ENCODE measurements around the gene MS4A2. TPM values are rescaled to one million over a fixed set of nuclear protein-coding genes. Genes with fewer than 3 reads are reported as not detected.
"Not testable (repeated sequence)": the region's sequence is repeated elsewhere in the genome, so short reads cannot be mapped to it uniquely, and the experiment has no call there.

Gene MS4A2
- total RNA-seq, 2 donors from 2014 or later, result not detected

DNA sequence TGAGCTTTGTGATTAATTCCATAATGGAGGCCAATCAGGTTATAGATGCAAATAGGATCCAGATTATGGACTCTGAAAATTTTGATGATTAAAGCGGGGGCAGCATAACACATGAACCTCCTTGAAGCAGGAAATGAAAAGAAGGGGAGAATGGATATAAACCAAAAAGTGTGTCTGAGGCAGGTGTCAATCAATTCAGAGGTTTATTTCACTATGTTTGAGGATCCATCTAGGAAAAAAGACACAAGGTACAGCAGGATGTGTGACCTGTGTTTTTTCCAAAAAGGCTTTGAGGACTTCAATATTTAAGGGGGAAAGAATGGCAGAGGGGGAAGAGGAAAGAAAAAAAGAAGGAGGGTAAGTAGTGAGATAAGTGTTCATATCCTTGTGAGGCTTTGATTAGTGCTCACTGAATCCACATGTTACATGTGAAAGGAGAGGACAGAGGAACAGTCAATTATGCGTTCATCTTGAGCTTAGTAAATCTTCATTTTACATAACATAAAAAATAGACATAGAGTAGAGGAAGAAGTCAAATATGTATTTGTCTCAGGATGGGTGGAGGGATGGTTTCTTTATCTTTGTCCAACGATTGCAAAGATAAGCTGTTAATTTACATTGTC is 34.1 kb downstream of the MS4A2 start:
- Mint-ChIP-seq H3K36me3 (ENCODE audit: low read depth) (no peaks in the 10 kb centered on the region), H3K4me1 (no peaks in the 10 kb centered on the region), H3K4me3 (no peak overlapping the region), H3K9me3 (no peaks in the 10 kb centered on the region), H3K27ac (no peak overlapping the region), H3K27me3 (peaks cover 24% of the 10 kb centered on the region)
- no peak for ATAC-seq (replicated peaks)

- Mint-ChIP-seq H3K4me1 (no peaks in the 10 kb centered on the region), H3K36me3 (ENCODE audit: low read depth) (no peaks in the 10 kb centered on the region), H3K4me3 (no peak overlapping the region), H3K9me3 (no peaks in the 10 kb centered on the region), H3K27ac (no peak overlapping the region), H3K27me3 (peaks cover 14% of the 10 kb centered on the region)
- no peak for ATAC-seq (replicated peaks)
These were observed 36.5 kb downstream of the MS4A2 start for GRCh38 chr11:60124802-60125432.

- Mint-ChIP-seq H3K27ac (no peak overlapping the region), H3K36me3 (ENCODE audit: low read depth) (no peaks in the 10 kb centered on the region), H3K9me3 (no peaks in the 10 kb centered on the region), H3K4me3 (no peak overlapping the region), H3K27me3 (peaks cover 14% of the 10 kb centered on the region), H3K4me1 (no peaks in the 10 kb centered on the region)
- no peak for ATAC-seq (replicated peaks)
These were observed 37.6 kb downstream of the MS4A2 start for GRCh38 chr11:60125956-60126585.

- Mint-ChIP-seq H3K36me3 (ENCODE audit: low read depth) (no peaks in the 10 kb centered on the region), H3K9me3 (no peaks in the 10 kb centered on the region), H3K27me3 (peaks cover 12% of the 10 kb centered on the region), H3K27ac (no peak overlapping the region), H3K4me1 (no peaks in the 10 kb centered on the region), H3K4me3 (no peak overlapping the region)
- ATAC-seq (replicated peaks), result no peak
These were observed 38.9 kb downstream of the MS4A2 start for GRCh38 chr11:60127311-60127811.

GRCh38 chr11:60128376-60128775 is 39.9 kb downstream of the MS4A2 start:
- Mint-ChIP-seq H3K27ac (no peak overlapping the region), H3K4me1 (no peaks in the 10 kb centered on the region), H3K27me3 (peaks cover 15% of the 10 kb centered on the region), H3K4me3 (no peak overlapping the region), H3K9me3 (no peaks in the 10 kb centered on the region), H3K36me3 (ENCODE audit: low read depth) (no peaks in the 10 kb centered on the region)
- ATAC-seq (replicated peaks), result no peak

DNA sequence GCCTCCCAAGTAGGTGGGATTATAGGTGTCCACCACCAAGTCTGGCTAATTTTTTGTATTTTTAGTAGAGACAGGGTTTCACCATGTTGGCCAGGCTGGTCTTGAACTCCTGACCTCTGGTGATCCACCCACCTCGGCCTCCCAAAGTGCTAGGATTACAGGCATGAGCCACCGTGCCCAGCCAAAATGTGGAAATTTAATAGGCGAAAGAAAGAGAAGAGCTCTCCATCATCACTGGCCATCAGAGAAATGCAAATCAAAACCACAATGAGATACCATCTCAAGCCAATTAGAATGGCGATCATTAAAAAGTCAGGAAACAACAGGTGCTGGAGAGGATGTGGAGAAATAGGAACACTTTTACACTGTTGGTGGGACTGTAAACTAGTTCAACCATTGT is 40.4 kb downstream of the MS4A2 start:
- not testable (repeated sequence) for H3K36me3 Mint-ChIP-seq (ENCODE audit: low read depth); H3K4me1 Mint-ChIP-seq; ATAC-seq (replicated peaks); H3K27ac Mint-ChIP-seq; H3K9me3 Mint-ChIP-seq; H3K4me3 Mint-ChIP-seq
- H3K27me3 Mint-ChIP-seq, result peaks cover 13% of the 10 kb centered on the region

DNA sequence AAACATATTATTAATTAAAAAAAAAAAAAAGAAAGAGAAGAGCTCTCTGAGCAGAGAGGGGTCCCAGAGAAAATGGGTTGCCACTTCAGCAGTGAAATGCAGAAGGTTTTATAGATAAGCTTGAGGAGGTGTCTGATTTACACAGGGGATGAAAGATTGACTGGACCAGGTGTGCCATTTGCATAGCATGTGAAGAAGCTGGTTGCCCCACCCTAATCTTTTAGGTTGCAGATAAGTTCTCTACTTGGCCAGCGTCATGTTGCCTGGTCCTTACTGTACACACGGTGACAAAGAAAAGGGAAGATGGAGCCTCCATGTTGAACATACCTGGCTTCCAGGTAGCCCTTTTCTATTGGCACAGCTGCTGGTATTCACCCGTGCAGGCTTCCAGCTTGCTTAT is 41.4 kb downstream of the MS4A2 start:
- Mint-ChIP-seq H3K4me3 (no peak overlapping the region), H3K27ac (no peak overlapping the region), H3K36me3 (ENCODE audit: low read depth) (no peaks in the 10 kb centered on the region), H3K27me3 (peaks cover 14% of the 10 kb centered on the region), H3K4me1 (no peaks in the 10 kb centered on the region), H3K9me3 (no peaks in the 10 kb centered on the region)
- ATAC-seq (replicated peaks), result no peak

- Mint-ChIP-seq H3K4me3 (no peak overlapping the region), H3K27me3 (peaks cover 15% of the 10 kb centered on the region), H3K4me1 (no peaks in the 10 kb centered on the region), H3K9me3 (no peaks in the 10 kb centered on the region), H3K27ac (no peak overlapping the region), H3K36me3 (ENCODE audit: low read depth) (no peaks in the 10 kb centered on the region)
- peak; percentile 56 for ATAC-seq (replicated peaks)
These were observed 42.0 kb downstream of the MS4A2 start for GRCh38 chr11:60130496-60130895.

- H3K4me1 Mint-ChIP-seq, result no peaks in the 10 kb centered on the region
- no peak overlapping the region for H3K27ac Mint-ChIP-seq
- H3K27me3 Mint-ChIP-seq, result peaks cover 15% of the 10 kb centered on the region
- no peak for ATAC-seq (replicated peaks)
- no peaks in the 10 kb centered on the region for H3K9me3 Mint-ChIP-seq
- H3K36me3 Mint-ChIP-seq (ENCODE audit: low read depth), result no peaks in the 10 kb centered on the region
- H3K4me3 Mint-ChIP-seq, result no peak overlapping the region
These were observed 43.4 kb downstream of the MS4A2 start for GRCh38 chr11:60131912-60132311.

DNA sequence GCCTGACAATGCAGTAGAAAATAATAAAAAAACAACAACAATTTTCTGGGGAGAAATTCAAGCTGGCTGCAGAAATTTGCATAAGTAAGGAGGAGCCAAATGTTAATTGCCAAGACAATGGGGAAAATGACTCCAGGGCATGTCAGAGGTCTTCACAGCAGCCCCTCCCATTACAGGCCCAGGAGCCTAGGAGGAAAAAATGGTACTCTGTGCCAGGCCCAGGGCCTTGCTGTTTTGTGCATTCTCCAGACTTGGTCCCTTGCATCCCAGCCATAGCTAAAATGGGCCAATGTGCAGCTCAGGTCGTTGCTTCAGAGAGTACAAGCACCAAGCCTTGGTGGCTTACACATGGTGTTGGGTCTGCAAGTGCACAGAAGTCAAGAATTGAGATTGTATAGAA is 45.5 kb downstream of the MS4A2 start:
- Mint-ChIP-seq H3K4me1 (no peaks in the 10 kb centered on the region), H3K9me3 (no peaks in the 10 kb centered on the region), H3K36me3 (ENCODE audit: low read depth) (no peaks in the 10 kb centered on the region), H3K27me3 (peaks cover 23% of the 10 kb centered on the region), H3K27ac (no peak overlapping the region), H3K4me3 (no peak overlapping the region)
- no peak for ATAC-seq (replicated peaks)

DNA sequence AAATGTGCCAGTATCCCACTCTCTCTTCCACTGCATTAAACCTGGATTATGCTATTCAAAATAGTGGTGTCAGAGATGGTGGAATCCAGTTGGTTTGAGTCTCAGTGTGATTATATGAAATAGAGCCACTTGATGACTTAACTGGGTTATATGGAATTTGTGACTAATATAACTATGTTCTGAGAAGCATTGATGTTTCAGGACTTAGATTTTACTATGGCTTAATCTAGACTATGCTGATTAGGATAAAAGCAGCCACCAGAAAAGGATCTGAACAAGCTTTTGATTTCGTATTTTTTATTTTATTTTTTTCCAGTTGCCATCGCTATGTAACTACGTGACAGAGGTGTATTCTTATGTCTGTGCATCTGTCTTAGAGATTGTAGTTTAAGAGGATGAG is 55.3 kb downstream of the MS4A2 start:
- no peaks in the 10 kb centered on the region for H3K9me3 Mint-ChIP-seq
- H3K27me3 Mint-ChIP-seq, result peaks cover 7% of the 10 kb centered on the region
- H3K36me3 Mint-ChIP-seq (ENCODE audit: low read depth), result no peaks in the 10 kb centered on the region
- H3K4me1 Mint-ChIP-seq, result no peaks in the 10 kb centered on the region
- peak; percentile 63 for ATAC-seq (replicated peaks)
- no peak overlapping the region for H3K27ac Mint-ChIP-seq
- H3K4me3 Mint-ChIP-seq, result no peak overlapping the region

- no peaks in the 10 kb centered on the region for H3K36me3 Mint-ChIP-seq (ENCODE audit: low read depth)
- H3K27me3 Mint-ChIP-seq, result peaks cover 3% of the 10 kb centered on the region
- H3K4me3 Mint-ChIP-seq, result no peak overlapping the region
- H3K27ac Mint-ChIP-seq, result no peak overlapping the region
- H3K9me3 Mint-ChIP-seq, result no peaks in the 10 kb centered on the region
- ATAC-seq (replicated peaks), result peak; percentile 60
- no peaks in the 10 kb centered on the region for H3K4me1 Mint-ChIP-seq
These were observed 57.2 kb downstream of the MS4A2 start for GRCh38 chr11:60145677-60146076.

Measured in activated T-helper 17 cell treated with anti-CD3 and anti-CD28 coated beads, Interleukin-2, amount 50 U/mL, for 72 hours (primary cell).